ENCODE measurements around the gene MCM3. TPM values are rescaled to one million over a fixed set of nuclear protein-coding genes. Genes with fewer than 3 reads are reported as not detected.

The MCM3 gene
- total and polyA plus RNA-seq, 2 donors (not counting 1 experiment from before 2014, with no cell fraction given): 15.9 to 40.3 TPM

DNA sequence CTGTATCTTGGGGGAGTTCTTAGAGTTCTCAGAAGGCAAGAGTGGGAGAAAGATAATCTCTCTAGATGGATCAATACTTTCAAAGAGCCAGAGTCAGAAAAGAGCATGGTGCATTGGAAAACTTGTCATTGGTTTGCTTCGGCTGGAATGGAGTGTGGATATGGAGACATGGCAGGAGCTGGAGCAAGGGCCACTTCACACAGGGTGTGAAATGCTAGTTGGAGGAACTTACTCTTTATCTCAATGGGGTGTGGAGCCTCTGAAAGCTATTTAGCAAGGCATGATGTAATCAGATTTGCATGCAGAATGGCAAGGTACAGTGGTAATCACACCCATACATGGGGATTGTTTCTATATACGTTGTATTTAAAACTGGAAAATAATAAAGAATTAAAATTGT, 45.9 kb upstream of the MCM3 start:
- Histone ChIP-seq H3K4me1 (ENCODE audit: control insufficient read depth, extremely low read depth, insufficient read depth, low read length) (no peaks in the 10 kb centered on the region), H4K20me1 (ENCODE audit: control insufficient read depth, extremely low read depth, insufficient read depth, low read length) (no peaks in the 10 kb centered on the region)
- no peak for DNase-seq (ENCODE audit: low read depth in 2 of 2)

DNA sequence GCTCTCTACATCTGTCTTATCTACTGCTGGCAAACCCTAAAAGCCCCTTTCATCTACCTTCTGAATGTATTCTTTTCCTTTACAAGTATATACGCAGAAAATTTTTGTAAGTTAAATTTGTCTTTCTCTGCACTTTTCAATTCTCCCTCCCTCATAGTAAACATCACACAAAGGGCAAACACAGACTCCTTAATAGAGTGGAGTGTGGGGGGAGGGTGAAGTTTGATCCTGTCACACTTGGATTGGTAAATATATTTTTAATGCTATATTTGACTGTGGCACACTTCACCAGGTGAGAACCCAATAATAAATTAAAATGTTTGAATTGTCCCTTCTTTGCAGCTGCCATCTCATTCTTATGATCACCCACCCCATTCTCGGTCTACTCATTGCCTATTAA, 44.2 kb upstream of the MCM3 start:
- Histone ChIP-seq H3K36me3 (ENCODE audit: control insufficient read depth, insufficient read depth, low read length) (no peaks in the 10 kb centered on the region), H3K27ac (ENCODE audit: insufficient read depth, low read length) (no peak overlapping the region), H3K79me2 (ENCODE audit: control insufficient read depth, insufficient read depth, low read length) (no peaks in the 10 kb centered on the region), H4K20me1 (ENCODE audit: control insufficient read depth, extremely low read depth, insufficient read depth, low read length) (no peaks in the 10 kb centered on the region), H3K4me3 (replicated peaks in 1 of 4; ENCODE audit: control extremely low read depth in 1 of 4, insufficient read depth in 1 of 4, low read depth in 3 of 4, low read length in 4 of 4) (no peak overlapping the region), H2AFZ (ENCODE audit: low read length) (no peak overlapping the region), H3K4me2 (ENCODE audit: extremely low read depth, insufficient read depth, low read length) (no peak overlapping the region), H3K9me3 (ENCODE audit: control insufficient read depth, insufficient read depth, low read depth, low read length) (no peaks in the 10 kb centered on the region), H3K4me1 (ENCODE audit: control insufficient read depth, extremely low read depth, insufficient read depth, low read length) (no peaks in the 10 kb centered on the region), H3K9ac (ENCODE audit: insufficient read depth, low read length) (no peak overlapping the region), H3K27me3 (ENCODE audit: control insufficient read depth, insufficient read depth, low read length) (peaks cover 8% of the 10 kb centered on the region)
- DNase-seq (ENCODE audit: low read depth in 2 of 2): no peak
- TF ChIP-seq, protein P1, sequence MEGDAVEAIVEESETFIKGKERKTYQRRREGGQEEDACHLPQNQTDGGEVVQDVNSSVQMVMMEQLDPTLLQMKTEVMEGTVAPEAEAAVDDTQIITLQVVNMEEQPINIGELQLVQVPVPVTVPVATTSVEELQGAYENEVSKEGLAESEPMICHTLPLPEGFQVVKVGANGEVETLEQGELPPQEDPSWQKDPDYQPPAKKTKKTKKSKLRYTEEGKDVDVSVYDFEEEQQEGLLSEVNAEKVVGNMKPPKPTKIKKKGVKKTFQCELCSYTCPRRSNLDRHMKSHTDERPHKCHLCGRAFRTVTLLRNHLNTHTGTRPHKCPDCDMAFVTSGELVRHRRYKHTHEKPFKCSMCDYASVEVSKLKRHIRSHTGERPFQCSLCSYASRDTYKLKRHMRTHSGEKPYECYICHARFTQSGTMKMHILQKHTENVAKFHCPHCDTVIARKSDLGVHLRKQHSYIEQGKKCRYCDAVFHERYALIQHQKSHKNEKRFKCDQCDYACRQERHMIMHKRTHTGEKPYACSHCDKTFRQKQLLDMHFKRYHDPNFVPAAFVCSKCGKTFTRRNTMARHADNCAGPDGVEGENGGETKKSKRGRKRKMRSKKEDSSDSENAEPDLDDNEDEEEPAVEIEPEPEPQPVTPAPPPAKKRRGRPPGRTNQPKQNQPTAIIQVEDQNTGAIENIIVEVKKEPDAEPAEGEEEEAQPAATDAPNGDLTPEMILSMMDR (conservative IDR thresholded peaks at IDR 0.05 in 1 of 2, IDR thresholded peaks at IDR 0.05 in 1 of 2; ENCODE audit: low read depth in 1 of 2, low read length in 2 of 2): no peak
- no peak for TF ChIP-seq EZH2 (IDR thresholded peaks at IDR 0.05; ENCODE audit: low read length, missing control alignments)

More for the DNA sequence above, 45.9 kb upstream of the MCM3 start:
- no peak overlapping the region for H3K4me2 ChIP-seq (ENCODE audit: extremely low read depth, insufficient read depth, low read length)
- no peak overlapping the region for H2AFZ ChIP-seq (ENCODE audit: low read length)
- H3K79me2 ChIP-seq (ENCODE audit: control insufficient read depth, insufficient read depth, low read length): no peaks in the 10 kb centered on the region
- H3K9ac ChIP-seq (ENCODE audit: insufficient read depth, low read length): no peak overlapping the region
- no peak overlapping the region for H3K27ac ChIP-seq (ENCODE audit: insufficient read depth, low read length)
- H3K9me3 ChIP-seq (ENCODE audit: control insufficient read depth, insufficient read depth, low read depth, low read length): no peaks in the 10 kb centered on the region
- no peaks in the 10 kb centered on the region for H3K36me3 ChIP-seq (ENCODE audit: control insufficient read depth, insufficient read depth, low read length)
- H3K27me3 ChIP-seq (ENCODE audit: control insufficient read depth, insufficient read depth, low read length): peaks cover 8% of the 10 kb centered on the region
- no peak overlapping the region for H3K4me3 ChIP-seq (replicated peaks in 1 of 4; ENCODE audit: control extremely low read depth in 1 of 4, insufficient read depth in 1 of 4, low read depth in 3 of 4, low read length in 4 of 4)
- TF ChIP-seq, protein P1 (conservative IDR thresholded peaks at IDR 0.05 in 1 of 2, IDR thresholded peaks at IDR 0.05 in 1 of 2; ENCODE audit: low read depth in 1 of 2, low read length in 2 of 2): no peak
- no peak for TF ChIP-seq EZH2 (IDR thresholded peaks at IDR 0.05; ENCODE audit: low read length, missing control alignments)

DNA sequence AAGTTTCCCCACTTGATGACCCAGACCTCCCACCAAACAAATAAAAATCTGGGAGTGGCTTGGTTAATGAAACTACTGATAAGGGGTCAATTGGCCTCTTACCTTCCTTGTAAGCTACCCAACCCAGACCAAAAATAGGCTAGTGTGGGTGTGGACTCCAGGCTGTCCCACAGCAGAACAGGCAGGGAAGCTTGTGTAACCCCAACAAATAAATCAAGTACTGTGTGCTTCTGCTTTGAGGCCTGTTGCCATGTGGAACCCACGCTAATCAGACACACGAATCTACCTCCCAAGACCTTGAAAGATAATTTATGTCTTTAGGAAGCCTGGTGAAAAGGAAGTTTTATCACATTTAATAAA, 43.7 kb upstream of the MCM3 start:
- no peaks in the 10 kb centered on the region for H4K20me1 ChIP-seq (ENCODE audit: control insufficient read depth, extremely low read depth, insufficient read depth, low read length)
- no peaks in the 10 kb centered on the region for H3K9me3 ChIP-seq (ENCODE audit: control insufficient read depth, insufficient read depth, low read depth, low read length)
- no peaks in the 10 kb centered on the region for H3K4me1 ChIP-seq (ENCODE audit: control insufficient read depth, extremely low read depth, insufficient read depth, low read length)
- no peaks in the 10 kb centered on the region for H3K36me3 ChIP-seq (ENCODE audit: control insufficient read depth, insufficient read depth, low read length)
- no peak for TF ChIP-seq EZH2 (IDR thresholded peaks at IDR 0.05; ENCODE audit: low read length, missing control alignments)
- TF ChIP-seq, protein P1 (conservative IDR thresholded peaks at IDR 0.05 in 1 of 2, IDR thresholded peaks at IDR 0.05 in 1 of 2; ENCODE audit: low read depth in 1 of 2, low read length in 2 of 2): no peak
- no peaks in the 10 kb centered on the region for H3K79me2 ChIP-seq (ENCODE audit: control insufficient read depth, insufficient read depth, low read length)
- no peak overlapping the region for H3K9ac ChIP-seq (ENCODE audit: insufficient read depth, low read length)
- H3K4me2 ChIP-seq (ENCODE audit: extremely low read depth, insufficient read depth, low read length): no peak overlapping the region
- H3K27me3 ChIP-seq (ENCODE audit: control insufficient read depth, insufficient read depth, low read length): peaks cover 8% of the 10 kb centered on the region
- no peak overlapping the region for H3K4me3 ChIP-seq (replicated peaks in 1 of 4; ENCODE audit: control extremely low read depth in 1 of 4, insufficient read depth in 1 of 4, low read depth in 3 of 4, low read length in 4 of 4)
- no peak overlapping the region for H3K27ac ChIP-seq (ENCODE audit: insufficient read depth, low read length)
- H2AFZ ChIP-seq (ENCODE audit: low read length): no peak overlapping the region
- no peak for DNase-seq (ENCODE audit: low read depth in 2 of 2)
